Panc1 (cell line): ENCODE data around the gene OR52M1. TPM values are rescaled to one million over a fixed set of nuclear protein-coding genes. Genes with fewer than 3 reads are reported as not detected.
"Not testable (repeated sequence)": the region's sequence is repeated elsewhere in the genome, so short reads cannot be mapped to it uniquely, and the experiment has no call there.

ENCODE experiments used
- ATAC-seq: fragments of 200-7000 bp; cut with Tn5 transposase; 2 replicates; pipeline ENCODE4 v1.9.1; 2020; ENCODE audit warnings: mild to moderate bottlenecking, moderate library complexity
- BruUV-seq: library from RNA; stranded (reverse); fragments of 400-500 nt; replicated peaks from 2 replicates; lab custom pipeline; 2021; lab: Mats Ljungman, UMichigan
- CTCF ChIA-PET: fragments of 300-600 bp; sonication (Branson Sonifier 250); formaldehyde crosslinking; loops from one replicate; lab custom pipeline; 2022; ENCODE audit warnings: antibody characterized with exemption; lab: Charles Lee
- POLR2A ChIA-PET: fragments of 300-600 bp; sonication (Branson Sonifier 250); formaldehyde crosslinking; loops from one replicate; lab custom pipeline; 2022; ENCODE audit warnings: antibody characterized with exemption; lab: Charles Lee
- DNase-seq: peaks from one replicate; pipeline ENCODE4 v3.0.0-alpha.2; 2010; ENCODE audit warnings: low read depth, low spot score
- H3K27ac ChIP-seq: 2 replicates; pipeline ENCODE4 v1.5.1; 2011; ENCODE audit warnings: mild to moderate bottlenecking, low read length, inconsistent platforms
- H3K27me3 ChIP-seq: fragments of 200-500 bp; sonication (Bioruptor generic); 2 replicates; pipeline ENCODE4 v1.6.0; 2014; ENCODE audit warnings: low read length, inconsistent platforms; ENCODE audit not compliant: control insufficient read depth, insufficient read depth
- H3K36me3 ChIP-seq: fragments of 200-500 bp; sonication (Bioruptor generic); 2 replicates; pipeline ENCODE4 v1.5.1; 2014; ENCODE audit warnings: inconsistent platforms, mild to moderate bottlenecking, low read length, moderate library complexity; ENCODE audit not compliant: control insufficient read depth, insufficient read depth
- H3K4me1 ChIP-seq: 2 replicates; pipeline ENCODE4 v1.5.1; 2011; ENCODE audit warnings: inconsistent platforms, mild to moderate bottlenecking, low read length, moderate library complexity; ENCODE audit not compliant: control insufficient read depth, insufficient read depth
- H3K4me3 ChIP-seq, 2 experiments: 2 replicates each; pipeline ENCODE4 v1.5.1; 2011 to 2012; ENCODE audit warnings: low read depth in 2 of 2, low read length in 2 of 2, mild to moderate bottlenecking in 2 of 2, inconsistent platforms in 1 of 2, moderate library complexity in 1 of 2
- H3K9me3 ChIP-seq: fragments of 200-500 bp; sonication (Bioruptor generic); 2 replicates; pipeline ENCODE4 v1.5.1; 2014; ENCODE audit warnings: low read depth, mild to moderate bottlenecking, inconsistent platforms, low read length, moderate library complexity; ENCODE audit not compliant: control insufficient read depth, insufficient read depth
- POLR2AphosphoS5 ChIP-seq: IDR thresholded peaks from 2 replicates; pipeline ENCODE4 v1.6.1; 2012; ENCODE audit warnings: mild to moderate bottlenecking, low read depth, low read length, moderate library complexity
- SIN3A ChIP-seq: IDR thresholded peaks from 2 replicates; pipeline ENCODE4 v1.6.1; 2012; ENCODE audit warnings: low read depth, mild to moderate bottlenecking, low read length, moderate library complexity, borderline replicate concordance; ENCODE audit not compliant: insufficient read depth
- TCF7L2 ChIP-seq: IDR thresholded peaks from 2 replicates; pipeline ENCODE4 v1.6.1; 2011; ENCODE audit warnings: mild to moderate bottlenecking, low read depth, low read length, inconsistent platforms
- in situ Hi-C: cut with HindIII; loops from 2 replicates; pipeline ENCODE4 v1.10.0; 2016; ENCODE audit warnings: low sequenced_read_pairs, low pct_unique_long_range_greater_than_20kb
- intact Hi-C: fragments of 100-400 bp; cut with micrococcal nuclease; formaldehyde crosslinking; loops from one replicate; pipeline ENCODE4 v1.10.0; 2022; ENCODE audit not compliant: unreplicated experiment
- total RNA-seq: library from RNA; stranded (reverse); gene quantifications from one replicate; pipeline ENCODE4 v1.2.1, GENCODE V29; 2021; ENCODE audit not compliant: unreplicated experiment
- TF ChIP-seq, protein P1 (sequence below), 2 experiments: IDR thresholded peaks; 2 replicates each; pipeline ENCODE4 v1.6.1; 2011 to 2012; ENCODE audit warnings: low read depth in 2 of 2, control low read depth in 1 of 2, low read length in 1 of 2, mild to moderate bottlenecking in 1 of 2, moderate library complexity in 1 of 2; ENCODE audit not compliant: insufficient read depth in 1 of 2
- TF ChIP-seq, protein P2 (sequence below): fragments of 450-650 bp; IDR thresholded peaks from 2 replicates; pipeline ENCODE4 v1.5.1; 2017; ENCODE audit warnings: mild to moderate bottlenecking

OR52M1 gene
- total RNA-seq, 1 experiment from 2014 or later: not detected

DNA sequence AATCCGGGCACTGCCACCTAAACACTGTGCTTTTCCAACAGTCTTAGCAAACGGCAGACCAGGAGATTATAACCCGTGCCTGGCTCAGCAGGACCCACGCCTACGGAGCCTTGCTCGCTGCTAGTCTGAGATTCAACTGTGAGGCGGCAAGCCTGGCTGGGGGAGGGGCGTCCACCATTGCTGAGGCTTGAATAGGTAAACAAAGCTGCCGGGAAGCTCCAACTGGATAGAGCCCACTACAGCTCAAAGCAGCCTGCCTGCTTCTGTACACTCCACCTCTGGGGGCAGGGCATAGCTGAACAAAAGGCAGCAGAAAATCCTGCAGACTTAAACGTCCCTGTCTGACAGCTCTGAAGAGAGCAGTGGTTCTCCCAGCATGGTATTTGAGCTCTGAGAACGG is 13.3 kb upstream of the OR52M1 start:
- H3K4me1 ChIP-seq, H3K4me3 ChIP-seq, BruUV-seq, POLR2A ChIA-PET, H3K27me3 ChIP-seq, ATAC-seq, intact Hi-C loops, DNase-seq, H3K36me3 ChIP-seq, in situ Hi-C loops, H3K9me3 ChIP-seq, H3K27ac ChIP-seq: not testable (repeated sequence)
- CTCF ChIA-PET: interaction anchor here (1.1 kb wide), 1 partner anchor 345 kb away, joined by 3 read pairs; no protein-coding TSS in a partner anchor

DNA sequence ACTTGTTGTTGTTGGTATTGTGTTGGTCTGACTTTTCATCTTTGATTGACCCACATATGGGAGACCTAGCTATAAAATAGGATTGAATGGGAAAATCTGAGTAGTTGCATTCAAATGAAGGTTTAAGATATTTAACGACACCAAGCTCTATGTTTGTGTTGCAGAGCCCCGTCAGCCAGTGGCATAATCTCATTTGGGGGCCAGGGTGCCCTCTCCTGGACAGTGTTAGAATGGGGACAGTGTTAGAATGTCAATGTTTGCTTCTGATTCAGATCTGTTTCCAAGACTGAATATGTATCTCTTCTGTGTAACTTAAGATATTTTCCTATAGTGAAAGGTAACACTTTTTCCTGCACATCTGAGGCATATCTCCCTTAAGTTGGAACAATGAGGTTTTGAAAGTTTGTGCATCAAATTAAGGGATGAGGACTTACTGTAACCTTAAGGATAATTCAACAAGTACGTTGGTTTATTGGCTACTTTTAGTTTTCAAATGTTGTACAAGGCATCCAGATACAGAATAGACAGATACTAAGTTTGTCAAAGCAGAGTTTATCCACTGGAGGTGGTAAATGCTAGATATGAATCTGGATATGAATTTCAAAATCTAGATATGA is 5.3 kb upstream of the OR52M1 start:
- no peak for TF ChIP-seq TCF7L2
- TF ChIP-seq, protein P1, sequence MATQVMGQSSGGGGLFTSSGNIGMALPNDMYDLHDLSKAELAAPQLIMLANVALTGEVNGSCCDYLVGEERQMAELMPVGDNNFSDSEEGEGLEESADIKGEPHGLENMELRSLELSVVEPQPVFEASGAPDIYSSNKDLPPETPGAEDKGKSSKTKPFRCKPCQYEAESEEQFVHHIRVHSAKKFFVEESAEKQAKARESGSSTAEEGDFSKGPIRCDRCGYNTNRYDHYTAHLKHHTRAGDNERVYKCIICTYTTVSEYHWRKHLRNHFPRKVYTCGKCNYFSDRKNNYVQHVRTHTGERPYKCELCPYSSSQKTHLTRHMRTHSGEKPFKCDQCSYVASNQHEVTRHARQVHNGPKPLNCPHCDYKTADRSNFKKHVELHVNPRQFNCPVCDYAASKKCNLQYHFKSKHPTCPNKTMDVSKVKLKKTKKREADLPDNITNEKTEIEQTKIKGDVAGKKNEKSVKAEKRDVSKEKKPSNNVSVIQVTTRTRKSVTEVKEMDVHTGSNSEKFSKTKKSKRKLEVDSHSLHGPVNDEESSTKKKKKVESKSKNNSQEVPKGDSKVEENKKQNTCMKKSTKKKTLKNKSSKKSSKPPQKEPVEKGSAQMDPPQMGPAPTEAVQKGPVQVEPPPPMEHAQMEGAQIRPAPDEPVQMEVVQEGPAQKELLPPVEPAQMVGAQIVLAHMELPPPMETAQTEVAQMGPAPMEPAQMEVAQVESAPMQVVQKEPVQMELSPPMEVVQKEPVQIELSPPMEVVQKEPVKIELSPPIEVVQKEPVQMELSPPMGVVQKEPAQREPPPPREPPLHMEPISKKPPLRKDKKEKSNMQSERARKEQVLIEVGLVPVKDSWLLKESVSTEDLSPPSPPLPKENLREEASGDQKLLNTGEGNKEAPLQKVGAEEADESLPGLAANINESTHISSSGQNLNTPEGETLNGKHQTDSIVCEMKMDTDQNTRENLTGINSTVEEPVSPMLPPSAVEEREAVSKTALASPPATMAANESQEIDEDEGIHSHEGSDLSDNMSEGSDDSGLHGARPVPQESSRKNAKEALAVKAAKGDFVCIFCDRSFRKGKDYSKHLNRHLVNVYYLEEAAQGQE (IDR thresholded peaks at IDR 0.05; ENCODE audit: insufficient read depth in 1 of 2, low read depth in 2 of 2, low read length in 1 of 2): no peak
- no peak for TF ChIP-seq POLR2AphosphoS5
- no peak for TF ChIP-seq SIN3A
- TF ChIP-seq, protein P2, sequence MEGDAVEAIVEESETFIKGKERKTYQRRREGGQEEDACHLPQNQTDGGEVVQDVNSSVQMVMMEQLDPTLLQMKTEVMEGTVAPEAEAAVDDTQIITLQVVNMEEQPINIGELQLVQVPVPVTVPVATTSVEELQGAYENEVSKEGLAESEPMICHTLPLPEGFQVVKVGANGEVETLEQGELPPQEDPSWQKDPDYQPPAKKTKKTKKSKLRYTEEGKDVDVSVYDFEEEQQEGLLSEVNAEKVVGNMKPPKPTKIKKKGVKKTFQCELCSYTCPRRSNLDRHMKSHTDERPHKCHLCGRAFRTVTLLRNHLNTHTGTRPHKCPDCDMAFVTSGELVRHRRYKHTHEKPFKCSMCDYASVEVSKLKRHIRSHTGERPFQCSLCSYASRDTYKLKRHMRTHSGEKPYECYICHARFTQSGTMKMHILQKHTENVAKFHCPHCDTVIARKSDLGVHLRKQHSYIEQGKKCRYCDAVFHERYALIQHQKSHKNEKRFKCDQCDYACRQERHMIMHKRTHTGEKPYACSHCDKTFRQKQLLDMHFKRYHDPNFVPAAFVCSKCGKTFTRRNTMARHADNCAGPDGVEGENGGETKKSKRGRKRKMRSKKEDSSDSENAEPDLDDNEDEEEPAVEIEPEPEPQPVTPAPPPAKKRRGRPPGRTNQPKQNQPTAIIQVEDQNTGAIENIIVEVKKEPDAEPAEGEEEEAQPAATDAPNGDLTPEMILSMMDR: peak; percentile 86
- CTCF ChIA-PET: interaction anchor here (0.8 to 2.1 kb wide), 2 partner anchors 353 to 356 kb away, joined by 6 to 25 read pairs; no protein-coding TSS in a partner anchor
- in situ Hi-C loops: no loop called here
- intact Hi-C loops: loop anchor here (1.0 kb wide), 1 partner anchor 352 kb away; no protein-coding TSS in a partner anchor
- H3K4me3 ChIP-seq: no peak overlapping the region
- BruUV-seq: no TSS peak
- ATAC-seq: peak; percentile 96
- H3K4me1 ChIP-seq: no peaks in the 10 kb centered on the region
- H3K27ac ChIP-seq: no peak overlapping the region
- peaks cover 5% of the 10 kb centered on the region for H3K27me3 ChIP-seq
- POLR2A ChIA-PET: no interaction called here
- no peaks in the 10 kb centered on the region for H3K9me3 ChIP-seq
- H3K36me3 ChIP-seq: no peaks in the 10 kb centered on the region
- peak; percentile 17 for DNase-seq

DNA sequence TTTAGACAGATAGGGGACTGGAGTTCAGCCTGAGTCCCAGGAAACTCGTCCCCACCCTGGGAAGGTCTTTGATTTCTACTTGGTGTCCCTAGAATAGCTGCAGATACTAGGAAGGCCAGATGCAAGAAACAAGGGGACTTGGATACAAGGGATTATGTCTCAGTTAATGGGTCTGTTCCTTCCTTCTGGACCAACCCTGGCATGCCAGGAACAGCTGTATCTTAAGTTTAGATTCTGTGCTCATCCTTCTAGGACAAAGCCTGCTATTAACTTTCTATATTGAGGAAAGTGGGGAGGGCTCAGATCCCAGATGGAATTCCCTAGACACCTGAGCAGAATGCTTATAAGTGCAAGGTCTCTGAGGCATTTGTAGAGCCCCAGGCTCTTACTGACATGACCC is 3.9 kb upstream of the OR52M1 start:
- in situ Hi-C loops (no loop called here), intact Hi-C loops (no loop called here)
- no peaks in the 10 kb centered on the region for H3K9me3 ChIP-seq
- ATAC-seq (no peak), DNase-seq (no peak)
- no peaks in the 10 kb centered on the region for H3K4me1 ChIP-seq
- no peak overlapping the region for H3K27ac ChIP-seq
- no TSS peak for BruUV-seq
- peaks cover 6% of the 10 kb centered on the region for H3K27me3 ChIP-seq
- CTCF ChIA-PET: interaction anchor here (2.1 kb wide), 1 partner anchor 354 kb away, joined by 25 read pairs; no protein-coding TSS in a partner anchor
- TF ChIP-seq SIN3A: no peak
- TF ChIP-seq, protein P2: no peak
- TF ChIP-seq POLR2AphosphoS5: no peak
- TF ChIP-seq, protein P1 (IDR thresholded peaks at IDR 0.05; ENCODE audit: insufficient read depth in 1 of 2, low read depth in 2 of 2, low read length in 1 of 2): no peak
- TF ChIP-seq TCF7L2: no peak
- H3K36me3 ChIP-seq: no peaks in the 10 kb centered on the region
- POLR2A ChIA-PET: no interaction called here
- no peak overlapping the region for H3K4me3 ChIP-seq
